Inferior parietal cortex (tissue), 1 donor: Measurements from ENCODE around the gene FOXD4L5.
"Not testable (repeated sequence)": the region's sequence is repeated elsewhere in the genome, so short reads cannot be mapped to it uniquely, and the experiment has no call there.

ENCODE experiments used
- DNase-seq: peaks from one replicate; pipeline ENCODE4 v3.0.0-alpha.2; 2016; ENCODE audit errors: extremely low spot score

FOXD4L5 gene

GRCh38 chr9:65285109-65285508 lies at the start of gene FOXD4L5:
FOXD4L5 (minus strand) TSS chr9:65285209; CDS start chr9:65284377, 832 bp downstream.
- DNase-seq = not testable (repeated sequence)

GRCh38 chr9:65283943-65284342 lies 1.1 kb downstream of the FOXD4L5 start:
- DNase-seq = not testable (repeated sequence)

DNA sequence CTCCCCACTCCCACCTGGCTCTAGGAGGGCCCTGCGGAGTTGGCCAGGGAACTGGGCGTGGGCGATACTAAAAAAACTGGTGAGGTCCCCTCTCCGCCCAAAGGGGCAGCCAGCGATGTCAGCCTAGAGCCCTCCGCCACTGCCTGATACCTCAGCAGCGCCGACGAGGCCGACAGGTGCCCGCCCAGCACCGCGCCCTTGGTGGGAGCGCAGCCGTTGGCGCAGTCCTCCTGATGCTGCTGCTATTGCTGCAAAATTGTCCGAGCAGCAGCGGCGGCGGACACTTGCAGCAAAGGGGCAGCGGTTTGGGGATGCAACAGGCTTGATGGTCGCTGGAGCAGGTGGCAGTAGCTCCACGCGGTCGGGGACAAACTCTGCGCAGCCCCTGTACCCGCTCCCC lies 2.0 kb downstream of the FOXD4L5 start:
- DNase-seq = not testable (repeated sequence)
